GM18508 (cell line): ENCODE results near the gene GSTA1.
"Not testable (repeated sequence)": the region's sequence is repeated elsewhere in the genome, so short reads cannot be mapped to it uniquely, and the experiment has no call there.

ENCODE experiments used
- ATAC-seq: cut with Tn5 transposase; IDR thresholded peaks from one replicate; pipeline ENCODE4 v1.9.1; 2021; ENCODE audit warnings: moderate number of reproducible peaks; ENCODE audit not compliant: insufficient read depth, unreplicated experiment

The GSTA1 gene

GRCh38 chr6:52803668-52804255 lies at the start of gene GSTA1:
GSTA1 (minus strand) TSS chr6:52803816; CDS start chr6:52799267, 4,549 bp downstream.
- not testable (repeated sequence) for ATAC-seq

GRCh38 chr6:52849137-52849536 lies 45.5 kb upstream of the GSTA1 start:
- no peak for ATAC-seq

GRCh38 chr6:52846002-52846401 lies 42.4 kb upstream of the GSTA1 start:
- no peak for ATAC-seq

- ATAC-seq: no peak
Observed at GRCh38 chr6:52843605-52844004, 40.0 kb upstream of the GSTA1 start.

GRCh38 chr6:52840763-52841585 lies 37.4 kb upstream of the GSTA1 start, which contains the start of gene GSTA5:
GSTA5 (minus strand) TSS chr6:52840813.
- ATAC-seq: no peak

GRCh38 chr6:52839124-52840055 lies 35.8 kb upstream of the GSTA1 start:
- no peak for ATAC-seq

- no peak for ATAC-seq
Observed at GRCh38 chr6:52834481-52834880, 30.9 kb upstream of the GSTA1 start.

- ATAC-seq: not testable (repeated sequence)
Observed at GRCh38 chr6:52830869-52831268, 27.3 kb upstream of the GSTA1 start.

GRCh38 chr6:52829046-52829817 lies 25.6 kb upstream of the GSTA1 start:
- no peak for ATAC-seq

- ATAC-seq: not testable (repeated sequence)
Observed at GRCh38 chr6:52828621-52829020, 25.0 kb upstream of the GSTA1 start.

GRCh38 chr6:52827073-52827783 lies 23.6 kb upstream of the GSTA1 start:
- not testable (repeated sequence) for ATAC-seq

- ATAC-seq: no peak
Observed at GRCh38 chr6:52826513-52826912, 22.9 kb upstream of the GSTA1 start.

- not testable (repeated sequence) for ATAC-seq
Observed at GRCh38 chr6:52825900-52826459, 22.4 kb upstream of the GSTA1 start.

- ATAC-seq: not testable (repeated sequence)
Observed at GRCh38 chr6:52825270-52825793, 21.7 kb upstream of the GSTA1 start.

- no peak for ATAC-seq
Observed at GRCh38 chr6:52821842-52822241, 18.2 kb upstream of the GSTA1 start.

- no peak for ATAC-seq
Observed at GRCh38 chr6:52820198-52820597, 16.6 kb upstream of the GSTA1 start.

GRCh38 chr6:52815167-52816092 lies 11.8 kb upstream of the GSTA1 start:
- no peak for ATAC-seq

- not testable (repeated sequence) for ATAC-seq
Observed at GRCh38 chr6:52814545-52814944, 10.9 kb upstream of the GSTA1 start.
